ENCODE measurements around the gene SPECC1.
"Not testable (repeated sequence)": the region's sequence is repeated elsewhere in the genome, so short reads cannot be mapped to it uniquely, and the experiment has no call there.

The SPECC1 gene, protein sequence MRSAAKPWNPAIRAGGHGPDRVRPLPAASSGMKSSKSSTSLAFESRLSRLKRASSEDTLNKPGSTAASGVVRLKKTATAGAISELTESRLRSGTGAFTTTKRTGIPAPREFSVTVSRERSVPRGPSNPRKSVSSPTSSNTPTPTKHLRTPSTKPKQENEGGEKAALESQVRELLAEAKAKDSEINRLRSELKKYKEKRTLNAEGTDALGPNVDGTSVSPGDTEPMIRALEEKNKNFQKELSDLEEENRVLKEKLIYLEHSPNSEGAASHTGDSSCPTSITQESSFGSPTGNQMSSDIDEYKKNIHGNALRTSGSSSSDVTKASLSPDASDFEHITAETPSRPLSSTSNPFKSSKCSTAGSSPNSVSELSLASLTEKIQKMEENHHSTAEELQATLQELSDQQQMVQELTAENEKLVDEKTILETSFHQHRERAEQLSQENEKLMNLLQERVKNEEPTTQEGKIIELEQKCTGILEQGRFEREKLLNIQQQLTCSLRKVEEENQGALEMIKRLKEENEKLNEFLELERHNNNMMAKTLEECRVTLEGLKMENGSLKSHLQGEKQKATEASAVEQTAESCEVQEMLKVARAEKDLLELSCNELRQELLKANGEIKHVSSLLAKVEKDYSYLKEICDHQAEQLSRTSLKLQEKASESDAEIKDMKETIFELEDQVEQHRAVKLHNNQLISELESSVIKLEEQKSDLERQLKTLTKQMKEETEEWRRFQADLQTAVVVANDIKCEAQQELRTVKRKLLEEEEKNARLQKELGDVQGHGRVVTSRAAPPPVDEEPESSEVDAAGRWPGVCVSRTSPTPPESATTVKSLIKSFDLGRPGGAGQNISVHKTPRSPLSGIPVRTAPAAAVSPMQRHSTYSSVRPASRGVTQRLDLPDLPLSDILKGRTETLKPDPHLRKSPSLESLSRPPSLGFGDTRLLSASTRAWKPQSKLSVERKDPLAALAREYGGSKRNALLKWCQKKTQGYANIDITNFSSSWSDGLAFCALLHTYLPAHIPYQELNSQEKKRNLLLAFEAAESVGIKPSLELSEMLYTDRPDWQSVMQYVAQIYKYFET

DNA sequence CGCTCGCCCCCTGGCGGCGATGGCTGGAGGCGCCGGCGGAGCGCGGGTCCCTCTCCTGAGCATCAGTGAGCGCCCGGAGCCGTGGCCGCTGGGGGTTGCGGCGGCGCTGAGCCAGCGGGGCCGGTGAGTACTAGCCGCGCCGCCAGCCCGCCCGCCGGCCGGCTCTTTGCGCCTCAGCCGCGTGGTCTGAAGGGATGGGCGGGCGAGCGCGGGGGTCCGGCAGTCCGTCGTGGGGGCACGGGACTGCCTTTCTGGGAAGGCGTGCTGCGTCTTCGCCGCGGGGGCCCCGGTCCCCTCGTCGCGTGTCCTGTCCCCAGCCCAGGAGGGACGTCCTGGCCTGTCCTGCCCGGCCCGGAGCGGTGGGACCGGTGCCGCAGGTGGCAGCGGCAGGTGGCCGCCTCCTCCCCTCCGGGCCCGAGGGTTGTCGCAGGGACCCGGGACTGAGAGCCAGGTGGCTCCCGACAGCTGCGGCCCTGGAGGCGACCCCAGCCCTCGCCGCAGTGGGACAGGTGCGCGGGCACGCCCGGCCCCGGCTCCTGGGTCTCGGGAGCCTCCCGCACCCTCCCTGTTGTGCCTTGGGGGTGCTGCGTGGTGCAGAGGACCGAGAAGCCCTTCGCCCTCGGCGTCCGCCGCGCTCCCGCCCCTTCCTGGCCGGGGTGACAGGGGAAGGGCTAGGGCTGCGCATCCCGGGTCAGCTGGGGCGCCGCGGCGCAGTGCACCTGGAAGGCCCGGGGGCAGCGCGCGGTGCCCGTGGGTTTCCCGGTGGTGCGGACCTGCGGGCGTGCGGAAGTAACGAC is at the start of gene SPECC1:
SPECC1 (plus strand) TSS at position 58 of the 797 bp plus-strand sequence. CDS start 87,293 bp downstream, outside the sequence.
- DNase-seq (ENCODE audit: extremely low read depth in 1 of 2, low read depth in 1 of 2) = peak; percentile 48 to 76

GRCh38 chr17:19962954-19963353 is 46.2 kb upstream of the SPECC1 start:
- not testable (repeated sequence) for DNase-seq (ENCODE audit: extremely low read depth in 1 of 2, low read depth in 1 of 2)

DNA sequence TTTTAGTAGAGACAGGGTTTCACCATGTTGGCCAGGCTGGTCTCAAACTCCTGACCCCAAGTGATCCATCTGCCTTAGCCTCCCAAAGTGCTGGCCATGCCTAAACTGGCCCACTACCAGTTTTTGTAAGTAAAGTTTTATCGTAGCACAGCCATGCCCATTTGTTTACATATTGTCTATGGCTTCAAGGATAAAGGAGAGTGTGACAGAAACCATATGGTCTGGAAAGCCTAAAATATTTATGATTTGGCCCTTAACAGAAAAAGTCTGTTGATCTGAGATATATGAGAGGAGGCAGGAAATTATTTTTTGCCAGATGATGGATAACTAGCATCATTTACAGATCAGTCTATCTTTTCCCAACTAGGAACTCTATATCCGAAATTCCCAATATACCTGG is 36.0 kb upstream of the SPECC1 start:
- no peak for DNase-seq (ENCODE audit: extremely low read depth in 1 of 2, low read depth in 1 of 2)

GRCh38 chr17:19975601-19976000 is 33.6 kb upstream of the SPECC1 start:
- no peak for DNase-seq (ENCODE audit: extremely low read depth in 1 of 2, low read depth in 1 of 2)

- peak; percentile 78 to 89 for DNase-seq (ENCODE audit: extremely low read depth in 1 of 2, low read depth in 1 of 2)
Observed at GRCh38 chr17:19977293-19978208, 31.6 kb upstream of the SPECC1 start, which contains the start of gene AKAP10. Gene AKAP10 (minus strand): TSS chr17:19977828. CDS start chr17:19977679, 149 bp downstream.

DNA sequence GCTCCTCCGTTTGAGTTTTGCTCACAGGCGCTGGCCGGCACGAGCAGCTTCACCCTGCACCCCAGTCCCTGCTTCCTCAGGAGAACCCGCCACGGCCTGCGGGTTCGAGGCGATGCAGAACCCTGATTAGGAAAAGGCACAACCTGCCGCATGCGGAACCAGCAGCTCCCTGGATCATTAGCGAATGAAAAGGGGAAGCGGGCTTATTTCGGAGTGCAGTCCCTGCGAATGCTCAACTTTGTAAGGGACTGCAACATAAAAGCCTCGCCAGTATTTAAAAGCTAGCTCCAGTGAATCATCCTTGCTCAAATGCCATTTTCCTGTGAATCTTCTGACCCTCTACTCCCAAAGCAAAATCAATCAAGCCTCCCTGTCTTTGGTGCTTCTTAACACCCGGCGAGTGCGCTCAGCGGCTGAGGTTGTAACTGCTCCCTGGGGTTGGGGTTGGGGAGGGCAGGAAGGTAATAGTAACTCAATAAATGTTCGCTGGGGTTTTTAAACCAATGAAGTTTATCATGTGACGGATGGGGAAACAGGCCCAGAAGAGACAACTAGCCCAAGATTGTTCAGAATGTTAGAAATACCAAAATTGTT is 30.9 kb upstream of the SPECC1 start:
- DNase-seq (ENCODE audit: extremely low read depth in 1 of 2, low read depth in 1 of 2) = no peak

DNA sequence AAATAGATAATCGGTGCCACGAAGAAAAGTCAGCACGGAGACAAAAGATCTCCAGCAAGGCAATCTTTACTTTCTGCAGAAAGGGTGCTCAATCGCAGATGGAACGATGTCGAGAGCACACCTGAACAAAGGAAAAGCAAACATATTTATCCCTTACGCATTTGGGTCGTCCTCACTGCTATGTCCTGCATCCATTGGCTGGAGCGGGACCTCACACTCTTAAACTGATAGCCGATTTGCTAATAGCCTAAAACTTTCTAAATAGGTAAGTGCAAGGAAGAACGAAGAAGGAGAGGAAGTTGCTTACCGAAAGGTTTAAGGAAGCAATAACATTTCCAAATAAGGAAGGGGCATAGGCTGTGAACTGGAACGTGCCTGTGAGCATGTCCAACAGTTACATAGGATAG is 30.4 kb upstream of the SPECC1 start:
- DNase-seq (ENCODE audit: extremely low read depth in 1 of 2, low read depth in 1 of 2) = no peak

DNA sequence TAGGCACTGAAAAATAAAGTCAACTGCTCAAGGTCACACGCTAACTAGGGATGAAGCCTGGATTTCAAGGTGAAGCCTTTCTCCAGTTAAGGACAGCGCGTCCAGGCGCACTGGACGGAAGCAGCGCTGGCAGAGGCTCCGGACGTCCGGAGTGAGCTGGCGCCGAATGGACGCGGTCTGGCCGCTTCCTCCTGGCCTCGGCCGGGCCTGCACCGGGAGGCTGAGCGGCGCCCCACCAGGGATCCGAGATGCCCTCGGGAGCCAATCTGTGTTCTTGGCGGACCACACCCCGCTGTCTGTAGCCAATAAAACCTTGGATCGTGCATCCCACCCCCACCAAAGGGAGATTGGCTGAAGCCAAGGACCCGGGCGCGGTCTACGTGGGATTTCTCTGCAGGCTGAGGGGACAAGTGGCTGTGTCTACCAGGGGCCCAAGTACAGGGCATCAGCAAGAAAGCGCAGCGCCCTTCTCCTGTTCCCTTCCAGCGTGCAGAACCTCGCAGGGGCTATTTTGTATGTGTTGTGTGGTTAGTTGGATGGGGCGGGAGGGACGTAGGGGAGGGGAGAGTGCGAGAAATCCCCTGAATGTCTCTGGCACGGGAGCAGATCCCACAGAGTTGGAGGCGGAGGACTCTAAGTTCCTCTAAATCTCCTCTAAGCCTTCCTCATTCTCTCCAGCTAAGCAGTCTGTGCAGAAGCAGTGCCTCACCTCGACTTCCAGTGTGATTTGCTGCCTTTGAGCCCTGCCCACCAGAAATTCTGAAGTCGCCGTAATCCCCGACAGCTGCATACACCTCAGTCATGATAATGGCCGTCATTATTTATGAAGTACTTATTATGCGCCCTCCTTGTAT is 29.0 kb upstream of the SPECC1 start:
- DNase-seq (ENCODE audit: extremely low read depth in 1 of 2, low read depth in 1 of 2) = no peak

- DNase-seq (ENCODE audit: extremely low read depth in 1 of 2, low read depth in 1 of 2) = no peak
Observed at GRCh38 chr17:19986941-19987861, 22.0 kb upstream of the SPECC1 start.

DNA sequence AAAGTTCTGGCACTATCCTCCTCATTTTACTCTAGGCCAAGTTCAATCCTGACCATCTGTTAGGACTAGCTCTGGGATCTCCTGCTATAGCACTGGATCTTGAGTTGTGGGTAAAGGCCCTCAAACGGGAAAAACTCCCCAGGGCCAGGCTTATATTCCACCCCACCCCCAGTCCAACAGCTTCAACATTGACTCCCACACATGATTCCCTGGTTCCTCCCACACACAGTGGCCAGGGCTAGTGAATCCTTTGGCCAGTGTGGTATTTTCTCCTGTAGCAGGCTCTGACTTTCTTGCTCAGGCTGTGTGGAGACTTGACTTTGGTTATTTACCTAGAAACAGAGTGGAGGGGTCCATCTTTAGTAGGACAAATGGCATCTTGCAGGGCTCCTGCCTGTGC is 21.3 kb upstream of the SPECC1 start:
- DNase-seq (ENCODE audit: extremely low read depth in 1 of 2, low read depth in 1 of 2) = no peak

DNA sequence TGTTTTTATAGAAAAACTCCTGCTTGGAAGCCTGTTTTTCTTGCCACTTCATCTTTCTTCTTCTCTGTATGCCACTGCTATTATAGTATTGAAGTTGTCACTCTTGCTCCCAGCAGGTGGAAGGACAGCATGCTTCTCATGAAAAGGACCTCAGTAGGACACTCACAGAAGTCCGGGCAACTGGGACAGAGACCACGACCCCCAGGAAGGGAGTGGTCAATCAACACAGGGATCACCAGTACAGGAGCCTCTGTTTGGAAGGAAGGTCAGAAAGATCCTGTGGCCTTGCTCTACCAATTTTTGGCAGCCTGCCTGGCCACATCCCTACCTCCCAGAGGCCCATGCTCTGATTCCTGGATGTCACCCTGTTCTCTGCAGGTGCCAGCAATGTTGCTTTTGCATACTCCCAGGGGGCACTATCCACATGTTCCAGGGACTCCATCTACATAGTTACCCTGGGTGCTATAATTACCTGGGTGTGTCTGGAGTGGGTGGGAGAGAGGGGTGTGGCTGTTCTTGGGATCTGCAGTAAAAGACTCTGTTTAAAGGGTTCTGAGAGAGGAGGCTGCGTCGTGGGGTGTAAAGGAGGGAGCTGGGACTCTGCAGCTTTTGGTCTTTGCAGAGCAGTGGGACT is 17.8 kb upstream of the SPECC1 start:
- no peak for DNase-seq (ENCODE audit: extremely low read depth in 1 of 2, low read depth in 1 of 2)

DNA sequence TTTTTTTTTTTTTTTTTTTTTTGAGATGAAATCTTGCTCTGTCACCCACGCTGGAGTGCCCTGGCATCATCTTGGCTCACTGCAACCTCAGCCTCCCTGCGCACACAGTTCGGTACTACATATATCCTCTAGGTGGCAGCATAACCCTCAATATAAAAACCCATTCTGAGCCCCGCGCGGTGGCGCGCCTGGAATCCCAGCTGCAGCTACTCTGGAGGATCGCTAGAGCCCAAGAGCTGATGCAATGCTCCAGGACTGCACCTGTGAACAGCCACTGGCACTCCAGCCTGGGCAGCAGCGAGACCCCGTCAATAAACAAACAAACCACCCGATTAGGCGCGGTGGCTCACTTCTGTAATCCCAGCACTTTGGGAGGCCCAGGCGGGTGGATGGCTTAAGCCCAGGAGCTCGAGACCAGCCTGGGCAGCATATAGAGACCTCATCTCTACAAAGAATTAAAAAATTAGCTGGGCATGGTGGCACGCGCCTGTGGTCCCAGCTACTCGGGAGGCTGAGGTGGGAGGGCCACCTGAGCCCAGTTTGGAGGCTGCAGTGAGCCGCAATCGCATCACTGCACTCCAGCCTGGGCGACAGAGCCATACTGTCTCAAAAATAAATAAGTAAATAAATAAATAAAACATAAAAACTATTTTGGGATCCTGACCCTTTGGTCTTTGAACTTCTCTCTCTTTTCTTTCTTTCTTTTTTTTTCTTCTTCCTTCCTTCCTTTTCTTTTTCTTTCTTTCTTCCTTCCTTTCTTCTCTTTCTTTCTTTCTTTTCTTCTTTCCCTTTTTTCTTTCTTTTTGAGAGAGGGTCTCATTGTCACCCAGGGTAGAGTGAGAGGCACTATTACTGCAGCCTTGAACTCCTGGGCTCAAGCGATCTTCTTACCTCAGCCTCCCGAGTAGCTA is 16.1 kb upstream of the SPECC1 start:
- peak; percentile 29 to 58 for DNase-seq (ENCODE audit: extremely low read depth in 1 of 2, low read depth in 1 of 2)

DNA sequence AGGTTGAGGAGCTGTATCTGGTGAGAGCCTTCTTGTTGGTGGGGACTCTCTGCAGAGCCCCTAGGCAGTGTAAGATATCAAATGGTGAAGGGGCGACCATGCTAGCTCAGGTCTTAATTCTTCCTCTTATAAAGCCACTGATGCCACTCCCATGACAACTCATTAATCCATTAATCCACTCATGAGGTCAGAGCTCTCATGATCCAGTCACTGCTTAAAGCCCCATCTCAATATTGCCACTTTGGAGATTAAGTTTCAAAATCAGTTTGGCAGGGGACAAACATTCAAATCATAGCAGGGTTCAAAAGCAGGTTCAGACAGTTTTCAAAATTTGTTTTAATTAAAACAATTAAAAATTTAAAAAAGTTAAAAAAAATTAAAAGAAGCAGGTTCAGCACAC is 13.1 kb upstream of the SPECC1 start:
- DNase-seq (ENCODE audit: extremely low read depth in 1 of 2, low read depth in 1 of 2) = no peak

- DNase-seq (ENCODE audit: extremely low read depth in 1 of 2, low read depth in 1 of 2) = no peak
Observed at GRCh38 chr17:19996502-19996901, 12.7 kb upstream of the SPECC1 start.

DNA sequence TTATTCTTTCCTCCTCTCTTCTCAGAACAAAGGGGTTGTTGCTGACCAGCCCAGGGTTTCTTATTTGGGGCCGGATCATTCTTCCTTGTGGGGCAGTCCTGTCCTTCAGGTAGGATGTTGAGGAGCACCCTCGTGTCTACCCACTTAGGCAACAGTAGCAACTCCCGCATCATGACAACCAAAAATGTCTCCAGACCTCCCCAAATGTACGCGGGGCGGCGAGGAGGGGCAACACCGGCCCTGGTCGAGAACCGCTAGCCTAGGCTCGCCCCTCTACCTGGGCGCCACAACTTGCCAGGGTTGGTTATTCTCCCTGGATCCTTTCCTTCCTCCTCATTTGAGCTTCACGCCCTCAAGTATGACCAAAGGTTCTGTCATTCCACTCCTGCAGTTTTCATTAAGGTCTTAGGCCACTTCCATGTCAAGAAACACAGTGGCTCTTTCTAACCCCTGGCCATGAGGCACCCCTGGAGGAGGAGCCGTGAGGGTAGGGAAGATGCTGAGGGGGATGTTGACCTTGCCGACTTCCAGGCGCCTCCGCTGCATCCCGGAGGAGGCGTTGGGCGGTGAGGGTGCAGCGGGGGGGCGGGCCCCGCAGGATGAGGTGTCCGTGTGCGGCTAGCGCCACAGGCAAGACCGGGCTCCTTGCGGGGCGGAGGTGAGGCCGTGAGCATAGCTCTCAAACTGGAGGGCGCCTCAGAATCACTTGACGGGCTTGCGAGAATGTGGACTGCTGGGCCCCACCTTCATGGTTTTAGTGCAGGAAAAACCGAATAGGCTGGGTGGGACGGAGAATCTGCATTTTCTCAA is 712 bp upstream of the SPECC1 start:
- DNase-seq (ENCODE audit: extremely low read depth in 1 of 2, low read depth in 1 of 2) = peak in 1 of 2 donors; percentile 1

All from activated CD8-positive, alpha-beta memory T cell treated with anti-CD3 and anti-CD28 coated beads for 1 hour (primary cell).